Ovary (tissue), 9 donors: ENCODE measurements around the gene GPC6. TPM values are rescaled to one million over a fixed set of nuclear protein-coding genes. Genes with fewer than 3 reads are reported as not detected.

Source experiments
- DNase-seq, 5 donors: peaks; one replicate each; pipeline ENCODE4 v3.0.0-alpha.2; 2019 to 2020
- H3K27ac ChIP-seq, 2 donors: fragments of 200-600 bp; one replicate each; pipeline versions ENCODE4 v1.5.1 to v1.8.0; 2019 to 2022
- H3K27me3 ChIP-seq: fragments of 200-600 bp; one replicate; pipeline ENCODE4 v1.8.0; 2022
- H3K36me3 ChIP-seq: fragments of 200-600 bp; sonication (generic); one replicate; pipeline ENCODE4 v1.5.1; 2019
- H3K4me1 ChIP-seq: one replicate; pipeline ENCODE4 v1.8.1; 2013; ENCODE audit warnings: mild to moderate bottlenecking, moderate library complexity; ENCODE audit not compliant: insufficient read depth
- H3K4me3 ChIP-seq: fragments of 200-600 bp; sonication (generic); one replicate; pipeline ENCODE4 v1.5.1; 2017
- H3K9me3 ChIP-seq, 2 donors: fragments of 200-600 bp in 1 of 2; sonication (generic) in 1 of 2; one replicate each; pipeline versions ENCODE4 v1.5.1 to v1.8.1; 2013 to 2019; ENCODE audit warnings: mild to moderate bottlenecking in 1 of 2, moderate library complexity in 1 of 2
- CTCF ChIP-seq, 3 donors: fragments of 450-650 bp in 2 of 3; fragments of 200-600 bp in 1 of 3; IDR thresholded peaks; one replicate each; pipeline versions ENCODE4 v1.5.1 to v1.8.0; 2016 to 2022; ENCODE audit warnings: antibody characterized with exemption in 3 of 3, mild to moderate bottlenecking in 1 of 3
- EP300 ChIP-seq: sonication (generic); formaldehyde crosslinking; IDR thresholded peaks from one replicate; pipeline ENCODE4 v1.6.1; 2017; ENCODE audit warnings: antibody characterized with exemption
- POLR2A ChIP-seq: fragments of 450-650 bp; IDR thresholded peaks from one replicate; pipeline ENCODE4 v1.6.1; 2017; ENCODE audit warnings: antibody characterized with exemption, mild to moderate bottlenecking, moderate library complexity
- WGBS, 3 donors: extraction: QIAGEN DNeasy Blood & Tissue Kit in 1 of 3; methylation state at CpG; one replicate each; pipeline versions ENCODE4 v1.1.5 to v1.1.7; 2013 to 2017; 5-methylcytosine and 5-hydroxymethylcytosine counted together
- intact Hi-C, 4 donors: fragments of 100-400 bp; cut with DNase I; formaldehyde crosslinking; loops; one replicate each; pipeline versions ENCODE4 v1.11.0 to v1.15.1; 2022 to 2023
- polyA plus RNA-seq, 2 donors: library from polyadenylated mRNA; stranded (reverse); fragments of 200-250 nt in 1 of 2; fragments of 350-450 nt in 1 of 2; fragmentation: Illumina TruSeq in 1 of 2; extraction: RNeasy Lipid Tissue Mini Kit (QIAGEN cat#74804) in 1 of 2; gene quantifications; one replicate each; pipeline ENCODE4 v1.2.3, GENCODE V29; 2013 to 2014
- total RNA-seq, 7 donors: library from RNA; depleted of rRNA in 2 of 7; stranded (reverse); fragments of >200 nt in 2 of 7; fragmentation: NEBNext Ultra II Directional in 3 of 7; extraction: Animal tissue kit (Norgen Biotek cat#: 25700) in 3 of 7; gene quantifications; one replicate each; pipeline versions ENCODE4 v1.1.0 to v1.2.4, GENCODE V29; 2016 to 2023
- donor health status: DM: no; HTN: no; CAD: no; lungs with moderate emphysema.
- donor health status: DM: no; HTN: no; CAD: no.
- donor health status: Bipolar disorder and iron deficiency.
- donor health status: DM: yes; HTN: yes; CAD: no.
- donor health status: DM: no; HTN: no; CAD: no.
- donor health status: DM: yes; HTN: yes; CAD: no.

The GPC6 gene
- total and polyA plus RNA-seq, 9 donors: 4.3 to 22.3 (median 17.9) TPM

GRCh38 chr13:94239135-94239534 lies 1012.5 kb downstream of the GPC6 start:
- no peaks in the 10 kb centered on the region for H3K9me3 ChIP-seq
- no peak for DNase-seq
- no peaks in the 10 kb centered on the region for H3K4me1 ChIP-seq
- no peak overlapping the region for H3K4me3 ChIP-seq
- WGBS, 3 donors: 80 to 87% (median 87%) methylated on average over 3 of the region's 3 CpGs
- no peak for TF ChIP-seq POLR2A
- no peak for TF ChIP-seq EP300
- TF ChIP-seq CTCF (IDR thresholded peaks at IDR 0.05): no peak
- H3K27ac ChIP-seq: no peak overlapping the region
- H3K27me3 ChIP-seq: no peaks in the 10 kb centered on the region
- intact Hi-C loops: no loop called here
- H3K36me3 ChIP-seq: no peaks in the 10 kb centered on the region

GRCh38 chr13:94242554-94242953 lies 1015.9 kb downstream of the GPC6 start:
- no peak overlapping the region for H3K4me3 ChIP-seq
- intact Hi-C loops: no loop called here

GRCh38 chr13:94243551-94243950 lies 1016.9 kb downstream of the GPC6 start:
- H3K27ac ChIP-seq: no peak overlapping the region
- no peak overlapping the region for H3K4me3 ChIP-seq
- no peaks in the 10 kb centered on the region for H3K36me3 ChIP-seq
- H3K4me1 ChIP-seq: no peaks in the 10 kb centered on the region
- TF ChIP-seq CTCF (IDR thresholded peaks at IDR 0.05) (no peak), EP300 (no peak), POLR2A (no peak)
- intact Hi-C loops: no loop called here
- no peaks in the 10 kb centered on the region for H3K27me3 ChIP-seq
- no peaks in the 10 kb centered on the region for H3K9me3 ChIP-seq
- DNase-seq: no peak

More at GRCh38 chr13:94242554-94242953, 1015.9 kb downstream of the GPC6 start:
- Histone ChIP-seq H3K36me3 (no peaks in the 10 kb centered on the region), H3K4me1 (no peaks in the 10 kb centered on the region), H3K9me3 (no peaks in the 10 kb centered on the region), H3K27ac (no peak overlapping the region), H3K27me3 (no peaks in the 10 kb centered on the region)
- DNase-seq: no peak
- TF ChIP-seq EP300 (no peak), POLR2A (no peak), CTCF (IDR thresholded peaks at IDR 0.05) (no peak)

GRCh38 chr13:94246495-94246894 lies 1019.9 kb downstream of the GPC6 start:
- no peak overlapping the region for H3K4me3 ChIP-seq
- no peak overlapping the region for H3K27ac ChIP-seq
- 91 to 94% (median 94%) methylated on average over 1 of the region's 1 CpG for WGBS, 3 donors
- no peaks in the 10 kb centered on the region for H3K27me3 ChIP-seq
- TF ChIP-seq POLR2A (no peak), CTCF (IDR thresholded peaks at IDR 0.05) (no peak), EP300 (no peak)
- H3K4me1 ChIP-seq: no peaks in the 10 kb centered on the region
- no peak for DNase-seq
- no peaks in the 10 kb centered on the region for H3K36me3 ChIP-seq
- intact Hi-C loops: no loop called here
- no peaks in the 10 kb centered on the region for H3K9me3 ChIP-seq

- H3K27ac ChIP-seq: no peak overlapping the region
- H3K4me3 ChIP-seq: no peak overlapping the region
- no peaks in the 10 kb centered on the region for H3K9me3 ChIP-seq
- H3K27me3 ChIP-seq: no peaks in the 10 kb centered on the region
- intact Hi-C loops: no loop called here
- no peak for TF ChIP-seq POLR2A
- TF ChIP-seq EP300: no peak
- TF ChIP-seq CTCF (IDR thresholded peaks at IDR 0.05): no peak
- no peak for DNase-seq
- H3K4me1 ChIP-seq: peaks cover 4% of the 10 kb centered on the region
- 90 to 100% (median 91%) methylated on average over 1 of the region's 1 CpG for WGBS, 3 donors
- H3K36me3 ChIP-seq: no peaks in the 10 kb centered on the region
Measured at GRCh38 chr13:94247890-94248289, 1021.3 kb downstream of the GPC6 start.
